ENCODE data around the gene FIG4. TPM values are rescaled to one million over a fixed set of nuclear protein-coding genes. Genes with fewer than 3 reads are reported as not detected.
"Not testable (repeated sequence)": the region's sequence is repeated elsewhere in the genome, so short reads cannot be mapped to it uniquely, and the experiment has no call there.

The FIG4 gene
- total RNA-seq, 4 donors from 2014 or later, result 12.5 to 23.0 (median 19.3) TPM

DNA sequence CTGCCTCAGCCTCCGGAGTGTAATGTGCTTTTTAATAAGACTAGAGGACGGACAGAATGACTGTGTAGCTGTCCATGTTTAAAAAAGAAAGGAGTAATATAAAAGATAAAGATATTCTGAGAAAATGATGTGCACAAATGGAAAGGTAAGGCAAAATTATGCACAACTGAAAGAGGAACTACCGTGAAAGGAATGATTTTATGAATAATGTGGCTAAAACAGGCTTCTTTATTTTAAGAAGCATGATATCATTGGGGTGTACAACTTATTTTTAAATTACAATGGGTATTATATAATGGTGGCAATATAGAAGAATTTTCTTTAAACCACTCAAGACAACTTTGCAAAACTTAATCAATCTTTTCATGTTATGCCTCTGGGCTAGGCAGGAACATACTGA is 78.1 kb downstream of the FIG4 start:
- Histone ChIP-seq H3K27me3 (no peaks in the 10 kb centered on the region), H3K36me3 (peaks cover 3 to 65% of the 10 kb centered on the region in 2 donors), H3K4me3 (no peak overlapping the region), H3K9me3 (no peaks in the 10 kb centered on the region), H3K27ac (no peak overlapping the region), H3K4me1 (no peaks in the 10 kb centered on the region)
- no peak for ATAC-seq
- 87 to 100% methylated on average over 1 of the region's 3 CpGs for WGBS, 2 donors (ENCODE audit: low coverage in 1 of 2)
- TF ChIP-seq EP300 (IDR thresholded peaks at IDR 0.05) (no peak), POLR2A (IDR thresholded peaks at IDR 0.05) (no peak), POLR2AphosphoS5 (IDR thresholded peaks at IDR 0.05) (no peak), CTCF (IDR thresholded peaks at IDR 0.05) (no peak)

DNA sequence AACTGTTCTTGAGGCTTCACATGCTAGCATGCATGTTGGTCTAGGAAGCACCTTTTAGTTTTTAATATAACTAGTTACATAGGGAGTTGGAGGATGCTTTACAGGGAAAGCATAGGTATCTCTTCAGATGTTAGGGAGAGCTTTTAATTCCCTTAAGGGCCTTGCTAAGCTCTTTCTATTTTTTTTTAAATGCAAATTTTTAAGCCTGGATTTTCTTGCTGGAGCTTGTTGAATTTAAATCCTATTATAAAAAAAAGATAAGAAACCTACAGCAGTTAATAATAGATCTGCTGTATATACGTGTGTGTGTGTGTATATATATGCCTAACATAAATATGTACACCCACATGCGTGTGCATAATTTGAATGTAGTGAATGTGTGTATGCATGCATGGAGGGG is 79.0 kb downstream of the FIG4 start:
- Histone ChIP-seq H3K27me3 (no peaks in the 10 kb centered on the region), H3K9me3 (no peaks in the 10 kb centered on the region), H3K4me1 (no peaks in the 10 kb centered on the region), H3K4me3 (no peak overlapping the region), H3K36me3 (peaks cover 3 to 64% of the 10 kb centered on the region in 2 donors), H3K27ac (no peak overlapping the region)
- WGBS, 2 donors (ENCODE audit: low coverage in 1 of 2), result 84 to 86% methylated on average over 1 to 2 of the region's 2 CpGs
- ATAC-seq, result no peak
- TF ChIP-seq POLR2AphosphoS5 (IDR thresholded peaks at IDR 0.05), result no peak
- no peak for TF ChIP-seq CTCF (IDR thresholded peaks at IDR 0.05)
- TF ChIP-seq POLR2A (IDR thresholded peaks at IDR 0.05), result no peak
- no peak for TF ChIP-seq EP300 (IDR thresholded peaks at IDR 0.05)

- TF ChIP-seq EP300 (IDR thresholded peaks at IDR 0.05), result no peak
- TF ChIP-seq POLR2AphosphoS5 (IDR thresholded peaks at IDR 0.05), result no peak
- no peak for ATAC-seq
- no peaks in the 10 kb centered on the region for H3K27me3 ChIP-seq
- no peak overlapping the region for H3K4me3 ChIP-seq
- H3K27ac ChIP-seq, result no peak overlapping the region
- H3K9me3 ChIP-seq, result no peaks in the 10 kb centered on the region
- WGBS, 2 donors (ENCODE audit: low coverage in 1 of 2), result 72 to 89% methylated on average over 5 of the region's 5 CpGs
- H3K36me3 ChIP-seq, result peaks cover 3 to 61% of the 10 kb centered on the region in 2 donors
- H3K4me1 ChIP-seq, result no peaks in the 10 kb centered on the region
Measured at GRCh38 chr6:109770779-109771178, 79.7 kb downstream of the FIG4 start.

DNA sequence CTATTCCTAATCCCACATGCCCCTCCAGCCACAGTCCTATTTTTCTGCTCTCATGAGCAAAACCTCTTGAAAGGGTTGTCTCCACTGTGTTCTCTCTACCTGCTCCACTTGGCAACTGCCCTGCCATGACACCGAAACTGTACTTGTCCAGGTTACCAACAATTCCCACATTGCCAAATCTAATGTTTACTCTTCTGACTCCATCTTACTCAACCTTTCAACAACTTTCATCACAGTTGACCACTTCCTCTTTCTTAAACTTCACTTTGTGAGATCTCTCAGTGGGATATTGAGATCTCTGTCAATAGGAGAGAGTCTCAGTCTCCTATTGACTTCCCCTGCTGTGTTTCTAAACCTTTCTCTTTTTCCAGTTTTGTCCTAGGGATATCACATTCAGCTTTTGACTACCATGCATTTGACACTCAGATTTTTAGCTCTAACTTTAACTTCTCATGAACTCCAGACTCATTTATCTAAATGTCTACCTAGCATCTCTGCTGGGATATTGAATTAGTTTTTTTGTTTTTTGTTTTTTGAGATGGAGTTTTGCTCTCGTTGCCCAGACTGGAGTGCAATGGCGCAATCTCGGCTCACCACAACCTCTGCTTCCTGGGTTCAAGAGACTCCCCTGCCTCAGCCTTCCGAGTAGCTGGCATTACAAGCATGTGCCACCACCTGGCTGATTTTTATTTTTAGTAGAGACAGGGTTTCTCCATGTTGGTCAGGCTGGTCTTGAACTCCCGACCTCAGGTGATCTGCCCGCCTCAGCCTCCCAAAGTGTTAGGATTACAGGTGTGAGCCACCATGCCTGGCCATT is 81.1 kb downstream of the FIG4 start:
- not testable (repeated sequence) for H3K4me3 ChIP-seq, ATAC-seq, H3K9me3 ChIP-seq, H3K27me3 ChIP-seq, H3K4me1 ChIP-seq, H3K27ac ChIP-seq
- WGBS, 2 donors (ENCODE audit: low coverage in 1 of 2), result 94 to 100% methylated on average over 1 to 6 of the region's 7 CpGs
- H3K36me3 ChIP-seq, result peaks cover 0 to 52% of the 10 kb centered on the region in 2 donors

- ATAC-seq, result no peak
- TF ChIP-seq CTCF (IDR thresholded peaks at IDR 0.05) (no peak), EP300 (IDR thresholded peaks at IDR 0.05) (no peak), POLR2AphosphoS5 (IDR thresholded peaks at IDR 0.05) (no peak), POLR2A (IDR thresholded peaks at IDR 0.05) (no peak)
- H3K9me3 ChIP-seq, result no peaks in the 10 kb centered on the region
- no peak overlapping the region for H3K27ac ChIP-seq
- H3K27me3 ChIP-seq, result no peaks in the 10 kb centered on the region
- H3K4me3 ChIP-seq, result no peak overlapping the region
- no peaks in the 10 kb centered on the region for H3K4me1 ChIP-seq
- peaks cover 0 to 52% of the 10 kb centered on the region in 2 donors for H3K36me3 ChIP-seq
- WGBS, 2 donors (ENCODE audit: low coverage in 1 of 2), result 55 to 92% methylated on average over 1 of the region's 1 CpG
Measured at GRCh38 chr6:109772883-109773431, 81.9 kb downstream of the FIG4 start.

DNA sequence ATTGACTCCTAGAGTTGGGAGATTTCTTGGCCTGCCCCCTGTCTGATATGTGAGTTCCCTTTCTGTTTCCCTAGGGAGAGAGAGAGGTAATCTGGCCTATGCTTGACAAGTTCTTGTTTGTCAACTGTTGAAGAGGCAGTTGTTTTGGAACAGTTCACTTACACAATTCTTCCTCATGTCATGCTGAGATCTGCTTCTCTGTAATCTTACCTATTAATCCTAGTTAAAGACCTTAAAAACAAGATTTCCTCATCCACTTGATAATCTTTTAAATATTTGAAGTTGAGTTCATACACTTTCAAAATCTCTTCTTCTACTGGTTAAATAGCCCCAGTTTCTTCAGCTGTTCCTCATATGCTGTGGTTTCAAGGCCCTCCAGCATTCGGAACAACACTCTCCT is 89.9 kb downstream of the FIG4 start:
- Histone ChIP-seq H3K4me1 (no peaks in the 10 kb centered on the region), H3K27ac (no peak overlapping the region), H3K9me3 (no peaks in the 10 kb centered on the region), H3K36me3 (peaks cover 0 to 38% of the 10 kb centered on the region in 2 donors), H3K27me3 (no peaks in the 10 kb centered on the region), H3K4me3 (no peak overlapping the region)
- WGBS, 2 donors (ENCODE audit: low coverage in 1 of 2), result 93 to 100% methylated on average over 1 of the region's 1 CpG
- TF ChIP-seq CTCF (IDR thresholded peaks at IDR 0.05) (no peak), POLR2AphosphoS5 (IDR thresholded peaks at IDR 0.05) (no peak), EP300 (IDR thresholded peaks at IDR 0.05) (no peak), POLR2A (IDR thresholded peaks at IDR 0.05) (no peak)
- ATAC-seq, result no peak

All from gastroesophageal sphincter (tissue), 4 donors.